GM12878 (cell line): ENCODE results near the gene DUOXA1. TPM values are rescaled to one million over a fixed set of nuclear protein-coding genes. Genes with fewer than 3 reads are reported as not detected.

Experiments used
- ATAC-seq: fragments of 200-7000 bp; cut with Tn5 transposase; 3 replicates; pipeline ENCODE4 v1.9.1; 2020; ENCODE audit warnings: mild to moderate bottlenecking, moderate library complexity
- BruUV-seq: library from RNA; stranded (reverse); fragments of 400-500 nt; replicated peaks from 2 replicates; lab custom pipeline; 2021; lab: Mats Ljungman, UMichigan
- CTCF ChIA-PET: fragments of 300-600 bp; sonication (Branson Sonifier 250); formaldehyde crosslinking; extraction: SDS; loops from one replicate; lab custom pipeline; 2021; ENCODE audit warnings: inconsistent platforms; lab: Yijun Ruan, JAX
- POLR2A ChIA-PET: fragments of 350-600 bp; formaldehyde crosslinking; extraction: SDS; loops from one replicate; lab custom pipeline; 2021; ENCODE audit warnings: inconsistent platforms; lab: Charles Lee
- RAD21 ChIA-PET: fragments of 300-600 bp; sonication (Branson Sonifier 250); formaldehyde crosslinking; loops from one replicate; lab custom pipeline; 2023; ENCODE audit warnings: antibody characterized with exemption; ENCODE audit not compliant: unreplicated experiment; lab: Charles Lee
- SMC1A ChIA-PET: fragments of 300-600 bp; sonication (Branson Sonifier 250); formaldehyde crosslinking; loops from one replicate; lab custom pipeline; 2023; ENCODE audit not compliant: unreplicated experiment, uncharacterized antibody; lab: Charles Lee
- DNase-seq: peaks from one replicate; pipeline ENCODE4 v3.0.0-alpha.2; 2011; ENCODE audit warnings: low read depth, low spot score
- FAIRE-seq: peaks from 3 replicates; lab custom pipeline; 2011; peaks lifted over from hg19 to GRCh38; lab: Jason Lieb, UNC
- H2AFZ ChIP-seq: 2 replicates; pipeline ENCODE4 v1.6.0; 2011; ENCODE audit warnings: low read depth, low read length, control low read depth; ENCODE audit not compliant: control insufficient read depth
- H3K27ac ChIP-seq: 2 replicates; pipeline ENCODE4 v1.5.1; 2011; ENCODE audit warnings: control low read depth; ENCODE audit not compliant: control insufficient read depth, insufficient read depth
- H3K27me3 ChIP-seq, 2 experiments: replicated peaks in 1 of 2; 2 replicates each; pipeline versions ENCODE4 v1.6.0 to v1.6.1; 2011; ENCODE audit warnings: low read length in 1 of 2; ENCODE audit not compliant: control insufficient read depth in 2 of 2, insufficient read depth in 2 of 2
- H3K36me3 ChIP-seq, 2 experiments: 2 replicates each; pipeline ENCODE4 v1.5.1; 2011; ENCODE audit warnings: low read length in 1 of 2; ENCODE audit not compliant: control insufficient read depth in 2 of 2, insufficient read depth in 2 of 2
- H3K4me1 ChIP-seq: 2 replicates; pipeline ENCODE4 v1.6.1; 2011; ENCODE audit warnings: mild to moderate bottlenecking, low read length, moderate library complexity, mixed read lengths; ENCODE audit not compliant: control insufficient read depth, insufficient read depth
- H3K4me2 ChIP-seq: 2 replicates; pipeline ENCODE4 v1.6.0; 2011; ENCODE audit warnings: control low read depth; ENCODE audit not compliant: control insufficient read depth, insufficient read depth
- H3K4me3 ChIP-seq: fragments of 200-600 bp; sonication (generic); 2 replicates; pipeline ENCODE4 v1.5.1; 2016
- H3K79me2 ChIP-seq: 2 replicates; pipeline ENCODE4 v1.6.0; 2011; ENCODE audit warnings: low read length; ENCODE audit not compliant: control insufficient read depth, insufficient read depth
- H3K9ac ChIP-seq: 2 replicates; pipeline ENCODE4 v1.8.0; 2011; ENCODE audit warnings: low read length, control low read depth, mixed read lengths; ENCODE audit not compliant: control insufficient read depth, insufficient read depth
- H3K9me3 ChIP-seq: replicated peaks from 3 replicates; pipeline ENCODE4 v1.5.1; 2011; ENCODE audit warnings: mild to moderate bottlenecking, low read length; ENCODE audit not compliant: control insufficient read depth, insufficient read depth
- H4K20me1 ChIP-seq: 2 replicates; pipeline ENCODE4 v1.6.0; 2011; ENCODE audit not compliant: control insufficient read depth, insufficient read depth
- BCLAF1 ChIP-seq: fragments of 450-650 bp; IDR thresholded peaks from 2 replicates; pipeline ENCODE4 v1.6.1; 2017; ENCODE audit warnings: antibody characterized with exemption, mild to moderate bottlenecking, moderate library complexity
- TCF7 ChIP-seq: IDR thresholded peaks from 2 replicates; pipeline ENCODE4 v1.6.1; 2014; ENCODE audit warnings: antibody characterized with exemption, borderline replicate concordance
- WGBS: methylation state at CpG from one replicate; pipeline ENCODE4 v1.1.6; 2016; ENCODE audit warnings: low lambda C conversion rate; ENCODE audit not compliant: insufficient replicate concordance, insufficient coverage; ENCODE audit errors: missing lambda C conversion rate; 5-methylcytosine and 5-hydroxymethylcytosine counted together
- in situ Hi-C: fragments of 300-500 bp; cut with MboI; formaldehyde crosslinking; loops from 9 replicates; pipeline ENCODE4 v1.14.3; 2018; ENCODE audit warnings: mixed read lengths
- intact Hi-C: fragments of 100-400 bp; cut with micrococcal nuclease; formaldehyde crosslinking; loops from one replicate; pipeline ENCODE4 v1.14.2; 2022; ENCODE audit not compliant: unreplicated experiment
- polyA plus RNA-seq, 11 experiments: library from polyadenylated mRNA; depleted of rRNA in 4 of 11; unstranded in 6 of 11; stranded (reverse) in 5 of 11; fragments of >200 nt; fragmentation: Nextera tagmentation in 4 of 11; fragmentation: Illumina TruSeq in 1 of 11; extraction: Ambion mirVana in 4 of 11; extraction: Trizol in 1 of 11; gene quantifications; 1 replicate in 1 of 11; 2 replicates in 10 of 11; pipeline versions ENCODE4 v1.2.1 to v1.2.3, GENCODE V29; 2011 to 2016; ENCODE audit warnings: inconsistent platforms in 2 of 11, missing spikeins in 2 of 11, low read depth in 1 of 11
- total RNA-seq, 4 experiments: library from RNA; depleted of rRNA in 3 of 4; stranded (reverse); fragments of >200 nt in 3 of 4; fragmentation: Illumina TruSeq in 1 of 4; extraction: Trizol in 1 of 4; gene quantifications; 2 replicates each; pipeline versions ENCODE4 v1.2.1 to v1.2.3, GENCODE V29; 2013 to 2021

DUOXA1 gene
- total and polyA plus RNA-seq, 10 of the 15 experiments (the other 5 are each of a cell fraction or from before 2014, with no cell fraction given) = 0.08 TPM; not detected in 9

- Histone ChIP-seq H3K36me3 (no peaks in the 10 kb centered on the region), H3K27me3 (peaks cover 7 to 10% of the 10 kb centered on the region in 2 experiments), H3K4me1 (no peaks in the 10 kb centered on the region), H2AFZ (no peak overlapping the region), H3K4me3 (no peak overlapping the region), H4K20me1 (no peaks in the 10 kb centered on the region), H3K9ac (no peak overlapping the region), H3K4me2 (no peak overlapping the region), H3K79me2 (no peaks in the 10 kb centered on the region), H3K27ac (no peak overlapping the region), H3K9me3 (no peaks in the 10 kb centered on the region)
- ChIA-PET CTCF (no interaction called here), RAD21 (no interaction called here), POLR2A (no interaction called here), SMC1A (no interaction called here)
- no peak for TF ChIP-seq BCLAF1
- TF ChIP-seq TCF7 = no peak
- intact Hi-C loops = loop anchor here (10.0 kb wide), 1 partner anchor 154 kb away; no protein-coding TSS in a partner anchor
- 31% methylated on average over 35 of the region's 47 CpGs for WGBS
- BruUV-seq = no TSS peak
- in situ Hi-C loops = no loop called here
- FAIRE-seq = no peak
- no peak for ATAC-seq
- DNase-seq = no peak
These were observed 574 bp downstream of the DUOXA1 start for GRCh38 chr15:45128971-45129639.
